ENCODE data around the gene ADAM19.
A peak's percentile ranks its signal among the peaks of the same experiment; 100 is the strongest.
"Not testable (repeated sequence)": the region's sequence is repeated elsewhere in the genome, so short reads cannot be mapped to it uniquely, and the experiment has no call there.

Gene ADAM19

DNA sequence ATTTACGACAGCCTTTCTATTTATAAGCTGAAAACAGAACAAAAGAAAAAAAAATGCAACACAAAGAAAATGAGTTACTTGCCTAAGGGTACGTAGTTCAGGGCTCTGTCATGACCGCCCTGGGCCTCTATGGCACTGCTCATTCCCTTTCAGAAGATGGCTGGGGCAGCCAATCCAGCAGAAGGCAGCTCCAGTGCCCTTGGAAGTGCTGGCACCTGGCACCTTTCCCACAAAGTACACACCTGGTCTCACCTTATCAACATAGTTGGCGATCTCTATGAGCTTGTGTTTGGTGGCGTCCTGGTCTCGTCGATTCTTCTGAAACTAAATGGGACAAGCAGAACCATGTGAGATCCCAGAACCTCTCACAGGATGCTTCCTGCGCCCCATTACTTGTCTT lies 62.4 kb downstream of the ADAM19 start:
- DNase-seq: no peak

GRCh38 chr5:157511651-157512644 lies 63.6 kb downstream of the ADAM19 start:
- DNase-seq: peak; percentile 38 to 46

- DNase-seq: no peak
These were observed 64.9 kb downstream of the ADAM19 start for GRCh38 chr5:157510682-157511081.

GRCh38 chr5:157509587-157509986 lies 66.0 kb downstream of the ADAM19 start:
- DNase-seq: no peak

- no peak for DNase-seq
These were observed 66.5 kb downstream of the ADAM19 start for GRCh38 chr5:157509093-157509492.

GRCh38 chr5:157506981-157507780 lies 68.4 kb downstream of the ADAM19 start:
- no peak for DNase-seq

DNA sequence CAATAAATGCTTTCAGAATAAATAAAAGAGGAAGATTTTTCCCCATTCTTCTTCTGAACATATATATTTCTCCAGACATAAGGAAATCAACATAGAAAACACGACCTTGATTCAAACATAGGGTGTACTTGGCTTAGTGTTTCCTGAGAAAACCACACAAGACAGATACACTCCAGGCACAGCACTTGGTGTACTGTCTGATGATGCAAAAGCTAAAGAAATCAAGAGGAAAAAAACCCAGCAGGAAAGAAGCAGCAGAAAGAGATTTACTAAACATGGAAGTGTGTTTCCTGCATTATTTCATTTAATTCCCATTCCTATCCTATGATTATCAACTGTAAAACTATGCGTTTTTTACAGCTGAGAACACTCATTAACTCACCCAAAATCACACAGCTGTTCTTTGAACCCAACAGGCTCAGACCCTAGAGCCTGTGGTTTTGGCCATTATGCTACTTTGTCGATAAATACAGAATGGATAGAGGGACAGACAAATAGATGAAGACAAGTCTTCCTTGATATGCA lies 69.4 kb downstream of the ADAM19 start:
- no peak for DNase-seq

DNA sequence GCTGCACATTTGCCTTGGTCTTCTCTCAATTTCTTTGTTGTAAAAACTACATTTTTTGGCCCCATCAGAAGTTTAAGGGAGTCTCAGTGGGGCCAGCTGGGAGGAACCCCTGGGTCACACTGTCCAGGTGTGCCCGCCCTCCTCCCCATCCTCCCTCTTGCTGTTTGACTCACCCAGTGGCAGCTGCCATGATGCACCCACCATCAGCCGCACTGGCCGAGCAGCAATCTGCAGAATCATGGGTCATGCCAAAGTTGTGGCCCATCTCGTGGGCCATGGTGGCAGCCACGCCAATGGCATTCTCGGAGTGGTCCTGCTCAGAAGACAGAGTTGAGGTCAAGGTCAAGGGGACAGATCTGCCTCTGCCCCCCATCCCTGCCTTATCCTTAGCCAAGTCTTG lies 70.1 kb downstream of the ADAM19 start:
- DNase-seq: no peak

- DNase-seq: no peak
These were observed 71.5 kb downstream of the ADAM19 start for GRCh38 chr5:157504053-157504452.

DNA sequence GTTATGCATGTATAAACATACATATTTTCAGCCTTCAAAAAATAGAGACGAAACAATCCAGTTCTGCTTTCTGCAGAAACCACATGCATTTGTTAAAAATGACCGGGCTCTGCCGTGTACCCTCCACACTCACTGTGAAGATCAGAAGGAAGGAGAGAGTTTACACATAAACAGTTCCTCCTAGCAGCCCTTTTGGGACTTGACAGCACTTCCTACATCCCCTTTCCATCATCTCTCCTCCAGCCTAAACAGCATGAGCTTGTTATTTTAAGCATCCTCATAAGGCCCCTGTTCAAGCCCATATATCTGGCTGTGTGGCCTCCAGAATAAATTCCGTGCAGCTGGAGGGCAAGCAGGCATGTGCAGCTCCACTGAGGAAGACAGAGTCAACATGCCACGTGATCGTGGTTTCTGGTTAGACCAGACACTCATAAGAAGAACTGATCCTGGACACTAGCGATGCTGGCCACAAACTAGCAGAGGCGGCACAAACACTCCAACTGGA lies 73.4 kb downstream of the ADAM19 start:
- DNase-seq: no peak

DNA sequence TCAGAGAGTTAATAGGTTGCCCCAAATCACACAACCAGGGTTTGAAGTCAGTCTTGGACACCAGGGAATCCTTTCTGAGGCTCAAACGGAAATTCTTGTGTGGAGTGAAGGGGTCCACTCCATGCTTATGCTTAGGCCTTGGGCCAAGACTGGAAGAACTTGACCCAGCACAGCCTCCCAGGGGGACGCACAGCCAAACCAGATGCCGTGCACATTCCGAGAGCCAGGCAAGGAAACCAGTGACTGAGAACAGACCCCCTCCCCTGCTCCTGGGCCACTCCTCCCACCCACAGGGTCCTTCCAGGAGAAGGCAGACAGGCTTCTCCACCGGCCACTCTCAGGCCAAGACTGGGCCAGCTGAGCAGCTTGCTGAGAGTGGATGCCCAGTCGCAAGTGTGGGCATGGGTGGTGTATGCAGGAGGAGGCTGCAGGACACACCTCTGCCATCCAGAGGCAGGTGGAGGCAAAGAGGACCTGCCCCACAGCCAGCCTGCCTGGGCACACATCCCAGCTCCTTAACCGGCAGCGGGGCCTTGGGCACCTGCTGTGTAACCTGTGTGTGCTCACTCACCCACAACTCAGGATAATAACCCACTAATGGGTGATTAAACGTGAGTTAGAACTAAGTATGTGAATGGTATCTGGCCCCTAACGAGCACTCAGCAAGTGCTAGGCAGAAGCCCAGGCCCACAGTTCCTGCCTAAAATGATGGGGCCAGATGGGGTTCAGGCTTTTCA lies 77.5 kb downstream of the ADAM19 start:
- DNase-seq: no peak

DNA sequence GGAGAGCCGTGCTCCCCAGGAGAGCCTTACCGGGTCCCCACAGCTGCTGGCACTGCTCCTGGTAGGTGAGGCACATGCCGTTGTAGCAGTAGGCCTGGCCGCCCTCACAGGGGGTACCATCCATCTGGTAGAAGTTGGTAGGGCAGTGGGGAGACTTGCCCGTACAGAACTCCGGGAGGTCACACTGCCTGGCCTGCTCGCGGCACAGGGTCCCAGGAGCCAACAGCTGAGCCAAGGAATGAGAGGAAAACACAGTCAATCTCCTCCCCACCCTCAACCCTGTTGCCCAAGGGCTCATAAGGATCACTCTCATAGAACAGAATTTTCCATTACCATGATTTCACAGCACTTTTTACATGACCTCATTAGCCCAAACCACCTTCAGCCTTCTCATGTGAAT lies 78.7 kb downstream of the ADAM19 start:
- DNase-seq: no peak

DNA sequence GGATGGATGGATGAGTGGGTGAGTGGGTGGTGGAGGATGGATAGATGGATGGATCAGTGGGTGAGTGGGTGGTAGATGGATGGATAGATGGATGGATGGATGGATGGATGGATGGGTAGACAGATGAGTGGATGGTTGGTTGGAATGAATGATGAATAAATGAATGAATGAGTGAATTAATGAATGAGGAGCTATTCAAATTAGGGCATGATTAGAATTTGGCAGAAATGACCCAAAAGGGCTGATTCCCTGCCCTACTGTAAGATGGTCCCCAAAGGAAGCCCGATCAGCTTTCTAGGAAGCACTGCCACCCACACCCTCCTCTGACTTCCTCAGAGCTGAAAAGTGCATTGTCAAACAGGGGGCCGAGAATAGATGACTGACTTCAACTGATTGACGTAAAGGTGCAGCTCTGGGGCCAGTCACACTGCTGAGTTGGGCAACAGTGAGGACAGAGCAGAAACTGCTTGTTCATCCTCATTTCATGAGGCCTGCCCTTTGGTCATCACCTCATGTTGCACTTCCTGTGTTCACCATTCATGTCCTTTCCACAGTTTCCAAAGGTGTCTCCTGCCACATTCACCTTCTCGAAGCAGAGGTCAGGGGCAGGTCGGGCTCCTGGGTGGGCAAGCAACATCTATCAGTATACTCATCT lies 81.3 kb downstream of the ADAM19 start:
- no peak for DNase-seq

- DNase-seq: no peak
These were observed 82.7 kb downstream of the ADAM19 start for GRCh38 chr5:157492886-157493285.

DNA sequence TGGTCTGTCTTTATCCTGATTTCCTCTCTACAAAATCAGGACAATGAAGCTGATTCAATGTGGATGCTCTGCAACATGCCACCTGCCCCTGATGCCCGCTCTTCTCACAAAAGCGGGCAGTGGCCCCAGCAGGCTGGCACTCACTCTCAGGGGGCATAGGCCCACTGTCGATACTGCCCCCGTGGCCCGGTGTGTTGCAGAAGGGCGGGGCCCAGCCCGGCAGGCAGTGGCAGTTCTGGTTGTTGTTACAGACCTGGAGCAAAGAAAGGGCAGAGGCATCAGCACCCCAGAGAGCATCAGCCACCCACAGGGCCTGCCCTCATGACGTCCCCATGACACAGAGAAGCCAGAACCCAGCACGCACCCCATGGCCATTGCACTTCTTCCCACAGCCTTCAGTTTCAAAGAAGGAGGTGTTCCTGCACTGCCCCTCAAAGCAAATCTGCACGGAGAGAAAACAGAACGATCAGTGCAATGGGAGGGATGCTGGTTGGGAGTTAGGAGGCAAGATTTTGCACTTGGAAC lies 84.0 kb downstream of the ADAM19 start:
- DNase-seq: no peak

DNA sequence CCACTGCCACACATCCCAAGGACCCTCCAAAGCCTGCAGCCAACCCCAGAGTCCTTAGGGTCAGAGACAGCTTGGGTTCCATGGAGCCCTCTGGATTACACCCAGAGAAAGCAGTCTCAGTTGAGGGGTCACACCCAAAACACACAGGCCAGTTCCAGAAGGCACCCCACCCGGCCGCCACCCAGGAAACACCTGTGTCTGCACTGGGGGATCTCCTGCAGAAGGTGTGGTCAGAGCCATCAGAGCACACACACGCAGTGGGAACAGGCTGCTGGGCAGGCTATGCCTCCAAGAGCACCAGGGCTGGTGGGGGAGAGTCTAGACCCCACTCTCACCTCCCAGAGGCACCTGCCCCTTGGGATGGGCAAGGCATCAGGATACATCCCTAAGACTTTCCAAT lies 88.2 kb downstream of the ADAM19 start:
- DNase-seq: no peak

DNA sequence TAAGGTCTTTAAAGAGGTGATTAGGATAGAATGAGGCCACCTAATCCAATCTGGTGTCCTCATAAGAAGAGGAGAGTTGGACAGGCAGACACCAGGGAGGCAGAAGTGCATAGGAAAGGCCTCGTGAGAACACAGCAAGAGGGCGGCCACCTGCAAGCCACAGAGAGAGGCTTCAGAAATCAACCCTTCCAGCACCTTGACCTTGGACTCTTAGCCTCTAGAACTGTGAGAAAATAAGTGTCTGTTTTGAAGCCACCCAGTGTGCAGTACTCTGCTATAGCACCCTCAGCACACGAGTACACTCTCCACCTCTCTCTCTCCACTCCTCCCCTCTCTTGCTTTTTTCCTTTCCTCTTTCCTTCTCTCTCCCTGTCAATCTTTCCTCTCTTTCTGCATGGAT lies 88.7 kb downstream of the ADAM19 start:
- DNase-seq: no peak

DNA sequence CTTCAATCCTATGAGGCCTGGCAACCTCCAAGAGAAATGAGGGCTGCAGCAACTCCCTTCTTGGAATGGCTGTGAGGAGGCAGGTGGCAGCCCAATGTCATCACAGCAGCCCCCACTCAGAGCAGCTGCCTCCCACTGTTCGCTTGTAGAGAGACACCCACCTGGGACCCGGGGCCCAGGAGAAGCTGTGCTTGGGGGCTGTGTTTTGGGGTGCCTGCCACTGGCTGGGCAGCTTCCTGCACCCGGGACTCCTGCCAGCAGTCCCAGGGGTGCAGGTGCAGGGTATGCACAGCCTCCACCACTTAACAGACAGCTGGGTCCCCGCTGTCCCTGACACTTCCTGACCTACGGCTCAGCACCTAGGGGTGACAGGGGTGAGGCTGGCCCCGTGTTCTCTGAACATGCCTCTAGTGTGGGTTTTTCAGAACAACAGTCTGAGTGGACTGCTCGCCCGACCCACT lies 89.3 kb downstream of the ADAM19 start:
- DNase-seq: no peak

DNA sequence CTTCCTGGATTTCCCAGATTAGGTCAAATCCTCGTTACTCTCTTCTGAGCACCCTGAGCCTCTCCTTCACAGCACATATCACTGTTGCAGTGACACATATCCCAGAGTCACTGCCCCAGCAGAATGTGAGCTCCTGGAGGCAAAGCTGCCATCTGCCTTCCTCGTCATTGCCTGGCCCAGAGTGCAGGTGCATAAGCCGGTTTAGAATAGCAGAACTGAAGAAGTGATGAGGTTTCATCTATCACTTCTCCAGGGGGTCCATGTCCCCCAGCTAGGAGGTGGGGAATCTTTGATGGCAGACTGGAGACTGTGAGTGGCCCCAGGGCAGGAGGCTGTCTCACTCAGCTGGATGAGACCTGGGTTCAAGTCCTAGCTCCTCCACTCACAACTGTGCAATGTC lies 89.8 kb downstream of the ADAM19 start:
- no peak for DNase-seq

GRCh38 chr5:157485340-157485739 lies 90.2 kb downstream of the ADAM19 start:
- DNase-seq: no peak

DNA sequence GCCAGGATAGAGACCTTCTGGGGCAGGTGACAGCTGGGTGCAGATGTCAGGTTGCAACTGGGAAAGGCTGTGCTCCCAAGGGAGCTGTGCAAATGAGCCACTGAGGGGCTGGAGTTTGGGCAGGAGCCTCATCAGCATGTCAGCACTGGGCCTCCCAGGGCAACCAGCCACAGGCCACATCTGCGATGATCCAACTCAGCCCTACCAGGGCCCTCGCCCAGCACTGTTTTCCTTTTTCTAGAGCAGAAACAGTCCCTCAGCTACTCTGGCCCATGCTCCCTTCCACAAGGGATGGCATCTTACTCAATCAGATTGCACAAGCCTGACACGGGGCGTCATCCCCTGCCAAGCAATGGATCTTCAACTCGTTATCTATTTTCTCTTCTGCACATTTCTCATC lies 90.8 kb downstream of the ADAM19 start:
- no peak for DNase-seq

GRCh38 chr5:157482702-157483101 lies 92.9 kb downstream of the ADAM19 start:
- DNase-seq: not testable (repeated sequence)

Measured in hippocampal formation (tissue), 2 donors.